DMS53 (cell line): ENCODE data around the gene COL18A1.
"Not testable (repeated sequence)": the region's sequence is repeated elsewhere in the genome, so short reads cannot be mapped to it uniquely, and the experiment has no call there.

Source experiments
- DNase-seq: peaks from one replicate; lab custom pipeline; 2025; lab: John Stamatoyannopoulos, UW

Gene COL18A1

DNA sequence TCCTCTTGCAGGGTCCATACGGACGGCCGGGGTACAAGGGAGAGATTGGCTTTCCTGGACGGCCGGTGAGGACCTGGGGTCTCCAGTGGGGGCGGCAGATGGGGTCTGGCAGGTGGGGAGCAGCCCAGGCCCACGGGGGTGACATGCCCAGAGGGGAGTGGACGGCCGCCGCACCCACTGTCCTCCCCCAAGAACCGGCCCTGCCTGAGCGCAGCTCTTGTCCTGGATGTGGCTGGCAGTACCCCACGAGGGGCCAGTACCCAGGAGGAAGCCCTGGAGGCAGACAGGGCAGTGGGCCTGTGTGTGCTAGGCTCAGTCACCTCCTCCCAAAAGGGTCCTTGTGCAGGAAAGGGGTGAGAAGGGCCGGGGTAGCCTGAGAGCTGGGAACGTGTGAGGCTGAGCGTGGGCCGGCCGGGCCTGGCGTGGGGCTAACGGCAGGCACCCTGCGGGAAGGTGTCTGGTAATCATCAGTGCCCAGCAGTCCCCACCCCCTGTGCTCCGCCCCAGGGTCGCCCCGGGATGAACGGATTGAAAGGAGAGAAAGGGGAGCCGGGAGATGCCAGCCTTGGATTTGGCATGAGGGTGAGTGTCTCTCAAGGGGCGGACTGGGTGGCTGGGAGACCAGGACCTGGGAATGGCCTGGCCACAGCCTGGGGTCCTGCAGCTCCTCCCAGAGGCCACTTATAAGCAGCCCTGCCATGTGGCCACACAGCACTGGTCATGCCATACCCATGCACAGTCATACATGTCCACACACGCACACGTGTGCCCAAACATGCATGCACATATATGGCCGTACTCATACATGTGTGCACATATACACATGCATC, 90.1 kb downstream of the COL18A1 start:
- DNase-seq = no peak

- no peak for DNase-seq
These were observed 91.4 kb downstream of the COL18A1 start for GRCh38 chr21:45496151-45496967.

- DNase-seq = no peak
These were observed 92.2 kb downstream of the COL18A1 start for GRCh38 chr21:45496968-45497845.

DNA sequence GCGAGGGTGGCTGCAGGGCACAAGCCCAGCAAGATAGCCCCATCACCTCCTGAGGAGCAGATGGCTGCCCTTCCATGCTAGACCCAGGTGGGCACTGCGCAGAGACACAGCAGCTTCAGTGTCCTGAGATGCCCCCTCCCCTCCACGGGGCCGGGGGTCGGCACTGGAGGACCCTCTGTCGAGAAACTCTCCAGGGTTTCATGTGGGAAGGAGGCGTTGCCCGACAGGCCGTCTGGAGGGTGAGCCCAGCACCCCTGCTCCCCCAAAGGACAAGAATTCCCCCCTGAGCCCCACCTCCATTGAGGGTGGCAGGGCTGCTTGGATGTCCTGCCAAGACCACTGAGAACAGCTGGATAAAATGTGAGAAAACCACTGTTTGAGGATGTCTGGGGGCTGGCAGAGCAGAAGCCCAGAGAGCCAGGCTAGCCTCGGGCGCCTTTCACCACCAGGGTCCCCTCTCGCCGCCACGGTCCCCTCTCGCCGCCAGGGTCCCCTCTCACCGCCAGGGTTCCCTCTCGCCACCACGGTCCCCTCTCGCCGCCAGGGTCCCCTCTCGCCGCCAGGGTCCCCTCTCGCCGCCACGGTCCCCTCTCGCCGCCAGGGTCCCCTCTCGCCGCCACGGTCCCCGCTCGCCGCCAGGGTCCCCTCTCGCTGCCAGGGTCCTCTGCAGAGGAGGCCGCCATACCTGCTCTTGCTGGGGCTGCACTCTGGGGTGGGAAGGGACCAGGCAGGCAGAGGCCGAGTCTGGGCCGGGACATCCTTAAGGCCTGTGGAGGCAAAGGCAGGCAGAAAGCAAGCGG, 93.1 kb downstream of the COL18A1 start:
- no peak for DNase-seq

GRCh38 chr21:45498646-45499000, 93.7 kb downstream of the COL18A1 start:
- peak; percentile 10 for DNase-seq

GRCh38 chr21:45499201-45499750, 94.3 kb downstream of the COL18A1 start:
- no peak for DNase-seq

- DNase-seq = no peak
These were observed 95.1 kb downstream of the COL18A1 start for GRCh38 chr21:45499970-45500577.

DNA sequence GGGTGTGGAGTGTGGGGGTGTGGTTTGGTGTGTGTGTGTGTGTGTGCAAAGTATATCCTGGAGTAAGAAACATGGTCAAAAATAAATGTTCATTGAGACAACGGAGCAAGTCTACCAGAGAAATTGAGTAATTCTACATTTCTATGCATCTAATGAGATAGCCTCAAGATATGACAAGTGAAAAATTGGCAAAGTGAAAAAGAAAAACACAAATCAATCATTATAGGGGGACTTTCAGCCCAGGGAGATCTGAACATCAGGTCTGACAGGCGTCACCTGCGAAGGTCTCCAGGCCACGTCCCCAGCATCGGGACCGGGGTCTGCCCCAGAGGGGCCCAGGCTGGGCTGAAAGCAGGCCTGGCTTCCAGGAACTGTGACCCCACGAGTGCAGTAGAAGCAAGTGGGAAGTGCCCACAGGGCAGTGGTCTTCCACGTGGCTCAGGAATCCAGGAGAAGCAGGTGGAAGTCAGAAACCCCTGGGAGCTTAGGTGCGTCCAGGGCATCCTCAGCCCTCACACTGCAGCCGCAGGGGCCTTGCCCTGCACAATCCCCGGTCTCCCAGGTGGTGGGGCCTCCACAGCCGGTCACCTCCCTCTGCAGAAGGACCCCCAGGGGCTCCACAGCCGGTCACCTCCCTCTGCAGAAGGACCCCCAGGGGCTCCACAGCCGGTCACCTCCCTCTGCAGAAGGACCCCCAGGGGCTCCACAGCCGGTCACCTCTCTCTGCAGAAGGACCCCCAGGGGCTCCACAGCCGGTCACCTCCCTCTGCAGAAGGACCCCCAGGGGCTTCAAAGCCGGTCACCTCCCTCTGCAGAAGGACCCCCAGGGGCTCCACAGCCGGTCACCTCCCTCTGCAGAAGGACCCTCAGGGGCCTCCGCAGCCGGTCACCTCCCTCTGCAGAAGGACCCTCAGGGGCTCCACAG, 96.4 kb downstream of the COL18A1 start:
- DNase-seq = not testable (repeated sequence)

DNA sequence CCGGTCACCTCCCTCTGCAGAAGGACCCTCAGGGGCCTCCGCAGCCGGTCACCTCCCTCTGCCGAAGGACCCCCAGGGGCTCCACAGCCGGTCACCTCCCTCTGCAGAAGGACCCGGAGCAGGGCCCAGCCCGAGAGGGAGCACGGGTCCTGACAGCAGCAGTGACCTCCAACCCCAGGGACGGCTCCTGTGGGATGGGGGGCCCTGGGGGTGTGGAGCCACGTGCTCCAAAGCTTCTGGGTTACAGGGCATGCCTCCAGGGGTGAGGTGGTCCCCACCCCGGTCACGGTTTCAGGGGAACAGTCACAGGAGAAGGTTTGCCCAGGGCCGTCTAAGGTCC, 97.0 kb downstream of the COL18A1 start:
- no peak for DNase-seq

DNA sequence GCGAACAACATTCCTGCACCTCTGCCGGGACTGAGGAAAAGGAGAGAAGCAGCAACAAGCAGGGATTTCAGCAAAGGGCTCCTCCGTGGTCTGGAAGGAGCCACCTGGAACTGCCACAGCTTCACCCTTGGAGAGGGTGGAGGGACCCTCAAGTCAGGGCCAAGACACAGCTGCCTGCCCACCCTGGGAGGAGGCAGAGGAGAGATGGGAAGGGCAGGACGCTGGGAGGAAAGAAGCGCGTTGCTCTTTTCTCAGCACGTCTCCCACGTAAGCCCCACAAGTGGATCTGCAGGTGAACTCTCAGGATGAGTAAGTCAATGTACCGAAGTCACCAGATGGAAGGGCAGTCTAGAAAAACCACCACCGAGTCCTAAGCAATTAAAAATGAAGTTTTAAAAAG, 97.6 kb downstream of the COL18A1 start:
- DNase-seq = peak; percentile 22

DNA sequence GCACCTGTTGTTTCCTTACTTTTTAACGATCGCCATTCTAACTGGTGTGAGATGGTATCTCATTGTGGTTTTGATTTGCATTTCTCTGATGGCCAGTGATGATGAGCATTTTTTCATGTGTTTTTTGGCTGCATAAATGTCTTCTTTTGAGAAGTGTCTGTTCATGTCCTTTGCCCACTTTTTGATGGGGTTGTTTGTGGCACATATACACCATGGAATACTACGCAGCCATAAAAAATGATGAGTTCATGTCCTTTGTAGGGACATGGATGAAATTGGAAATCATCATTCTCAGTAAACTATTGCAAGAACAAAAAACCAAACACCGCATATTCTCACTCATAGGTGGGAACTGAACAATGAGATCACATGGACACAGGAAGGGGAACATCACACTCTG, 98.3 kb downstream of the COL18A1 start:
- DNase-seq = not testable (repeated sequence)

- no peak for DNase-seq
These were observed 99.1 kb downstream of the COL18A1 start for GRCh38 chr21:45504021-45504515.

DNA sequence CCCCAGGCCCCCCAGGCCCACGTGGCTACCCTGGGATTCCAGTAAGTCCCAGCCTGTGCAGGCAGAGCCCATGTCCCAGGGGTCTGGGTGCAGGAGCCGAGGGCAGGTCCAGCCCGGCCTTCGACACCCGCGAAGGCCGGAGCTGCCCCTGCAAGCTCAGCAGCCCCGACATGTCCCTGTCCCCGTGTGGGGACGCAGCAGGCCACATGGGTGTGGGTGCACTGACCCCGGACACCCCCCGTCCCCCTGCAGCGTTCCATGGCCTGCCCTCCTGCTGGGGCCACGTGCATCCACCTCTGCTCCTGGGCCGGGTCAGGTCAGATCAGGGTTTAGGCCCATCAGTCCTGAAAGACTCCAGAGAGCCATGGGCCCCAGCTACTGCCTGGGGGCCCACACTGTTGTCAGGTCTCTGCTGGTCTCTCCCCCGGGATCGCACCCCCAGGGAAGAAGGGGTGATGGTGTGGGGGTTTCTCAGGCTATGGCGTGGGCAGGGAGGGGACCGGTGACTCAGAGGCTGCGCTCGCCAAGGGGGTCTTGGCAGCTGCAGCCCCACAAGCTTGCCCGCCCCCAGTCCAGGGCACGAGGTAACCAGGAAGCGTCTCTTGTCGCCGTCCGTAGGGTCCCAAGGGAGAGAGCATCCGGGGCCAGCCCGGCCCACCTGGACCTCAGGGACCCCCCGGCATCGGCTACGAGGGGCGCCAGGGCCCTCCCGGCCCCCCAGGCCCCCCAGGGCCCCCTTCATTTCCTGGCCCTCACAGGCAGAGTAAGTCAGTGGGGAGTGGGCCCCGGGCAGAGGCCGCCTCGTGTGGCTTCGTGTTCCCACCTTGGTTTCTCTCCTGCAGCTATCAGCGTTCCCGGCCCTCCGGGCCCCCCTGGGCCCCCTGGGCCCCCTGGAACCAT, 99.8 kb downstream of the COL18A1 start:
- DNase-seq = no peak

DNA sequence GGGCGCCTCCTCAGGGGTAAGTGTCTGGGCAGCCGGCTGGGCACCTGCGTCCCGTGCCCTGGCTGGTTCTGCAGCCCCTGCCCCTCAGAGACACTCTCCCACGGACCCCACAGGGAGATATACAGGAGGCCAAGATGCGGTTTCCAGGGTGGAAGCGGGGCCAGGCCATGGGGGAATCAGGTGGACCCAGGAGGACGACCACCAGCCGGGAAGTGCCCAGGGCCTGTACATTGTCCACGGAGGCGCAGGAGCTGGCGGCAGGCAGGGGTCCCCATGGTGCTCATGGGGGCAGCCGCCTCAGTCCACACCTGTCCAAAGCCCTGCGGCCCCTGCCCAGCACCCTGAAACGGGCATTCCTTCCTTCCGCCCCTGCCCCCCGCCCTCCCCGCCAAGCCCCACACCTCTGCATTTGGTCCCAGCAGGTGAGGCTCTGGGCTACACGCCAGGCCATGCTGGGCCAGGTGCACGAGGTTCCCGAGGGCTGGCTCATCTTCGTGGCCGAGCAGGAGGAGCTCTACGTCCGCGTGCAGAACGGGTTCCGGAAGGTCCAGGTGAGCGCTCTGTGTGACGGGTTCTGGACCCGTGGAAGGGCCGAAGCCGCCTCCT, 100.6 kb downstream of the COL18A1 start:
- peak; percentile 63 for DNase-seq

GRCh38 chr21:45506241-45506817, 101.4 kb downstream of the COL18A1 start:
- DNase-seq = no peak

DNA sequence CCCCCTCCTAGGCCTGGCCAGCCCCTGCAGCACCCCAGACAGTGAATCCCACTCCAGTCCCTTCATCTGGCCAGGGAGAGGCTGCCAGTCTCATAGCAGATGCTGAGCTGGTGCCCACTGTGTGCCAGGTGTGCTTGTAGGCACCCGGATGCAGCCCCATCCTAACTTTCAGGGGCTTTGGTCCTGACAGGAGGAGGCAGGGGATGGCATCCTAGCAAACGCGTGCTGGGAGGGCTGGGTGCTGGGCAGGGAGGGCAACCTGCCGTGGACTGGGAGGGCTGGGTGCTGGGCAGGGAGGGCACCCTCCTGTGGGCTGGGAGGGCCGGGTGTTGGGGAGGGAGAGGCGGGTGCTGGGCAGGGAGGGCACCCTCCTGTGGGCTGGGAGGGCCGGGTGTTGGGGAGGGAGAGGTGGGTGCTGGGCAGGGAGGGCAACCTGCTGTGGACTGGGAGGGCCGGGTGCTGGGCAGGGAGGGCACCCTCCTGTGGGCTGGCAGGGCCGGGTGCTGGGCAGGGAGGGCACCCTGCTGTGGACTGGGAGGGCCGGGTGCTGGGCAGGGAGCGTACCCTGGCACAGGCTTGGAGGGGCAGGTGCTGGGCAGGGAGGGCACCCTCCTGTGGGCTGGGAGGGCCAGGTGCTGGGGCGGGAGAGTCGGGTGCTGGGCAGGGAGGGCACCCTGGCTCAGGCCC, 102.0 kb downstream of the COL18A1 start:
- DNase-seq = no peak

GRCh38 chr21:45507523-45507875, 102.5 kb downstream of the COL18A1 start:
- no peak for DNase-seq
